Heart right ventricle (tissue), 16 donors: ENCODE measurements around the gene TNRC6A. TPM values are rescaled to one million over a fixed set of nuclear protein-coding genes. Genes with fewer than 3 reads are reported as not detected.

Experiments
- ATAC-seq, 8 donors: fragments of 200-7000 bp; cut with Tn5 transposase; one replicate each; pipeline ENCODE4 v1.9.1; 2020; ENCODE audit warnings: mild to moderate bottlenecking in 8 of 8, moderate library complexity in 8 of 8, moderate number of reproducible peaks in 1 of 8
- DNase-seq, 2 donors: peaks; one replicate each; pipeline ENCODE4 v3.0.0-alpha.2; 2020
- H3K27ac ChIP-seq, 10 donors: fragments of 200-600 bp; sonication (generic) in 2 of 10; one replicate each; pipeline versions ENCODE4 v1.5.0 to v1.8.0; 2020 to 2022; ENCODE audit warnings: mild to moderate bottlenecking in 3 of 10
- H3K27me3 ChIP-seq, 7 donors: fragments of 200-600 bp; one replicate each; pipeline ENCODE4 v1.8.0; 2021 to 2022; ENCODE audit warnings: mild to moderate bottlenecking in 2 of 7
- H3K36me3 ChIP-seq, 9 donors: fragments of 200-600 bp; sonication (generic) in 1 of 9; one replicate each; pipeline versions ENCODE4 v1.5.0 to v1.8.0; 2020 to 2022; ENCODE audit warnings: mild to moderate bottlenecking in 2 of 9
- H3K4me1 ChIP-seq, 9 donors: fragments of 200-600 bp; sonication (generic) in 1 of 9; one replicate each; pipeline versions ENCODE4 v1.5.0 to v1.8.0; 2020 to 2022; ENCODE audit warnings: mild to moderate bottlenecking in 4 of 9
- H3K4me3 ChIP-seq, 10 donors: fragments of 200-600 bp; sonication (generic) in 2 of 10; one replicate each; pipeline versions ENCODE4 v1.5.0 to v1.8.0; 2020 to 2022; ENCODE audit warnings: mild to moderate bottlenecking in 7 of 10, moderate library complexity in 2 of 10
- H3K9me3 ChIP-seq, 11 donors: fragments of 200-600 bp in 10 of 11; sonication (generic) in 2 of 11; one replicate each; pipeline versions ENCODE4 v1.5.0 to v1.8.0; 2013 to 2022; ENCODE audit warnings: mild to moderate bottlenecking in 2 of 11, control low read depth in 1 of 11, moderate library complexity in 1 of 11
- WGBS, 2 donors: extraction: QIAGEN DNeasy Blood & Tissue Kit; methylation state at CpG; one replicate each; pipeline ENCODE4 v1.1.7; 2013; ENCODE audit warnings: inconsistent platforms in 1 of 2; 5-methylcytosine and 5-hydroxymethylcytosine counted together
- intact Hi-C, 10 donors: fragments of 100-400 bp; cut with DNase I; formaldehyde crosslinking; loops; one replicate each; pipeline versions ENCODE4 v1.11.1 to v1.14.2; 2022
- polyA plus RNA-seq, 2 donors: library from polyadenylated mRNA; stranded (reverse); fragments of 200-250 nt; gene quantifications; one replicate each; pipeline ENCODE4 v1.2.3, GENCODE V29; 2013
- total RNA-seq, 10 donors: library from RNA; stranded (reverse); fragmentation: NEBNext Ultra II Directional in 3 of 10; extraction: Animal tissue kit (Norgen Biotek cat#: 25700) in 3 of 10; gene quantifications; one replicate each; pipeline versions ENCODE4 v1.2.1 to v1.2.4, GENCODE V29; 2021 to 2023
- TF ChIP-seq, protein P1 (sequence below), 9 donors: fragments of 200-600 bp; sonication (generic) in 2 of 9; IDR thresholded peaks; one replicate each; pipeline versions ENCODE4 v1.5.0 to v1.8.0; 2021 to 2022; ENCODE audit warnings: antibody characterized with exemption in 9 of 9, mild to moderate bottlenecking in 5 of 9, moderate library complexity in 1 of 9
- donor health status: Arrhythmogenic right ventricular cardiomyopathy.
- donor health status: ischemic (EF 13 %, LVEDD 7.1; RV severe dilation, severe dysfunction).
- donor health status: healthy with polysubstance abuse.
- donor health status: DM: no; HTN: yes; CAD: no.
- donor health status: DM: no; HTN: no; CAD: no.
- donor health status: ischemic (EF 25% LVEDD 6.9; RV normal size, moderate dysfunction).
- donor health status: ischemic (EF 25% LVEDD 5.7; RV mildly dilated, moderate dysfunction).
- donor health status: healthy.
- donor health status: DM: yes; HTN: yes; CAD: no.
- donor health status: Ischemic cardiomyopathy.
- donor health status: ischemic (EF 35%, LVEDD 5.7; RV mildly dilated, moderate dysfunction).
- donor health status: nonischemic (EF 11% LVEDD 7.7; RV severe dilation, severe dysfunction).
- donor health status: DM: yes; HTN: yes; CAD: no.
- donor health status: PGD.
- donor health status: ischemic (EF 29% LVEDD 5.4; RV normal size, mild dysfunction).
- donor health status: nonischemic (EF 23%, LVEDD 6.1; RV moderate dilation, normal function).

The TNRC6A gene
- total and polyA plus RNA-seq, 12 donors: 8.3 to 51.4 (median 36.5) TPM

GRCh38 chr16:24729951-24730815 lies 732 bp downstream of the TNRC6A start:
- intact Hi-C loops: loop anchor here in 6 of 10 donors (2.0 to 10.0 kb wide), 5 partner anchors 29 to 188 kb away; no protein-coding TSS in a partner anchor
- Histone ChIP-seq H3K9me3 (no peaks in the 10 kb centered on the region), H3K4me1 (peaks cover 5 to 51% (median 45%) of the 10 kb centered on the region in 9 donors), H3K4me3 (peak overlapping the region; percentile 57 to 90 (median 83)), H3K27me3 (no peaks in the 10 kb centered on the region), H3K27ac (peak overlapping the region; percentile 77 to 98 (median 96)), H3K36me3 (peaks cover 0 to 31% (median 0%) of the 10 kb centered on the region in 9 donors)
- 0% methylated on average over 60 to 61 of the region's 61 CpGs for WGBS, 2 donors
- TF ChIP-seq, protein P1, sequence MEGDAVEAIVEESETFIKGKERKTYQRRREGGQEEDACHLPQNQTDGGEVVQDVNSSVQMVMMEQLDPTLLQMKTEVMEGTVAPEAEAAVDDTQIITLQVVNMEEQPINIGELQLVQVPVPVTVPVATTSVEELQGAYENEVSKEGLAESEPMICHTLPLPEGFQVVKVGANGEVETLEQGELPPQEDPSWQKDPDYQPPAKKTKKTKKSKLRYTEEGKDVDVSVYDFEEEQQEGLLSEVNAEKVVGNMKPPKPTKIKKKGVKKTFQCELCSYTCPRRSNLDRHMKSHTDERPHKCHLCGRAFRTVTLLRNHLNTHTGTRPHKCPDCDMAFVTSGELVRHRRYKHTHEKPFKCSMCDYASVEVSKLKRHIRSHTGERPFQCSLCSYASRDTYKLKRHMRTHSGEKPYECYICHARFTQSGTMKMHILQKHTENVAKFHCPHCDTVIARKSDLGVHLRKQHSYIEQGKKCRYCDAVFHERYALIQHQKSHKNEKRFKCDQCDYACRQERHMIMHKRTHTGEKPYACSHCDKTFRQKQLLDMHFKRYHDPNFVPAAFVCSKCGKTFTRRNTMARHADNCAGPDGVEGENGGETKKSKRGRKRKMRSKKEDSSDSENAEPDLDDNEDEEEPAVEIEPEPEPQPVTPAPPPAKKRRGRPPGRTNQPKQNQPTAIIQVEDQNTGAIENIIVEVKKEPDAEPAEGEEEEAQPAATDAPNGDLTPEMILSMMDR (IDR thresholded peaks at IDR 0.05): no peak
- DNase-seq (peak; percentile 16 to 52), ATAC-seq (peak in 1 of 8 donors; percentile 14)

DNA sequence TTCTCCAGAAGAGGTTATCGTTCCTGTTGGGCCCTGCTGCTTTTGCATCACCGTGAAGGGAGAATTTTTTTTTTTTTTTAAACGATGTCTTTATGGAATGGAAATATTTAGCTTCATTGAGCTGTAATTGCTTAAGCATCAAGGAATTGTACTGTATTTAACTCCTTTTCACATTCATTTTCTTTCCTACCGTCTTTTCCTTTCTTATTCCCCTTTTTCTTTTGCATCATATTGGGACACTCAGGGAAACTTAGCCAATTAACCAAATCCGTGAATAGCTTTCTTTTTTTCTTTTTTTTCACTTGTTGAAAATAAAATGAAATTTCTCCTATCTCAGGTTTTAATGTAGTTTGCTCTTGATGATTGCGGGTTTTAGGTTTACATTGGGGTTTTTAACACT lies 1.5 kb downstream of the TNRC6A start:
- peaks cover 0 to 32% (median 0%) of the 10 kb centered on the region in 9 donors for H3K36me3 ChIP-seq
- peak overlapping the region; percentile 57 to 98 (median 96) for H3K27ac ChIP-seq
- no peaks in the 10 kb centered on the region for H3K9me3 ChIP-seq
- WGBS, 2 donors: 9 to 12% methylated on average over 6 of the region's 6 CpGs
- no peaks in the 10 kb centered on the region for H3K27me3 ChIP-seq
- H3K4me1 ChIP-seq: peaks cover 5 to 58% (median 53%) of the 10 kb centered on the region in 9 donors
- ATAC-seq: no peak
- TF ChIP-seq, protein P1 (IDR thresholded peaks at IDR 0.05): no peak
- DNase-seq: no peak
- peak overlapping the region; percentile 7 to 90 (median 83) for H3K4me3 ChIP-seq
- intact Hi-C loops: loop anchor here in 5 of 10 donors (2.0 to 10.0 kb wide), 4 partner anchors 46 to 189 kb away; no protein-coding TSS in a partner anchor

- Histone ChIP-seq H3K27ac (peak overlapping the region; percentile 6 to 98 (median 96)), H3K9me3 (no peaks in the 10 kb centered on the region), H3K36me3 (peaks cover 0 to 32% (median 0%) of the 10 kb centered on the region in 9 donors), H3K27me3 (no peaks in the 10 kb centered on the region), H3K4me3 (peak overlapping the region in 9 of 10 donors; percentile 57 to 90 (median 84)), H3K4me1 (peaks cover 5 to 67% (median 62%) of the 10 kb centered on the region in 9 donors)
- intact Hi-C loops: loop anchor here in 5 of 10 donors (2.0 to 10.0 kb wide), 4 partner anchors 45 to 190 kb away; no protein-coding TSS in a partner anchor
- 21 to 22% methylated on average over 8 of the region's 8 CpGs for WGBS, 2 donors
- TF ChIP-seq, protein P1 (IDR thresholded peaks at IDR 0.05): no peak
- ATAC-seq (peak; percentile 6 to 78 (median 70)), DNase-seq (peak; percentile 51 to 55)
These were observed 2.4 kb downstream of the TNRC6A start for GRCh38 chr16:24731722-24732419.

DNA sequence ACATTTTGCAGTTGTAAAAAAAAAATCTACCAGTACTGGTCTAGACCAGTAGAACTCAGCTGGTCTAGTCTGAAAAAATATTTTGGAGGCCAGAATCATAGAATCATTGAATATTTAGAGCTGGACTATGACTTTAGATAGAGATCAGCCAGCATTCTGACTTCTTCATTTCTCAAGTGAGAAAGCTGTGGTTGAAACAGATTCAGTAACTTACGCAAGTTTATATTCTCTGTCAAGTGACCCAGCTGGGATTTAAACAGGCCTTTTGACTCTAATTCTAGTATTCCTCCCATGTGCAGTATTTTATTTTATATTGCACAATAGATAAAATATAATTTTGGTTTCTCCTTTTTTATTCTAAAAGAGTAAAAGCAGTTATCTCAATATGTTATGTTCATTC lies 4.9 kb downstream of the TNRC6A start:
- peaks cover 10 to 87% (median 84%) of the 10 kb centered on the region in 9 donors for H3K4me1 ChIP-seq
- no peaks in the 10 kb centered on the region for H3K9me3 ChIP-seq
- no peak for ATAC-seq
- TF ChIP-seq, protein P1 (IDR thresholded peaks at IDR 0.05): no peak
- H3K27ac ChIP-seq: peak overlapping the region in 6 of 10 donors; percentile 1 to 97 (median 11)
- DNase-seq: no peak
- intact Hi-C loops: loop anchor here in 4 of 10 donors (5.0 to 10.0 kb wide), 3 partner anchors 43 to 192 kb away; no protein-coding TSS in a partner anchor
- no peaks in the 10 kb centered on the region for H3K27me3 ChIP-seq
- H3K4me3 ChIP-seq: no peak overlapping the region
- H3K36me3 ChIP-seq: peaks cover 0 to 35% (median 0%) of the 10 kb centered on the region in 9 donors
- WGBS, 2 donors: 78 to 81% methylated on average over 1 of the region's 1 CpG
